GM18508 (cell line): ENCODE measurements around the gene MYO3B.

Experiments used
- ATAC-seq: cut with Tn5 transposase; IDR thresholded peaks from one replicate; pipeline ENCODE4 v1.9.1; 2021; ENCODE audit warnings: moderate number of reproducible peaks; ENCODE audit not compliant: insufficient read depth, unreplicated experiment

MYO3B gene

GRCh38 chr2:170488807-170489206, 310.9 kb downstream of the MYO3B start:
- no peak for ATAC-seq

DNA sequence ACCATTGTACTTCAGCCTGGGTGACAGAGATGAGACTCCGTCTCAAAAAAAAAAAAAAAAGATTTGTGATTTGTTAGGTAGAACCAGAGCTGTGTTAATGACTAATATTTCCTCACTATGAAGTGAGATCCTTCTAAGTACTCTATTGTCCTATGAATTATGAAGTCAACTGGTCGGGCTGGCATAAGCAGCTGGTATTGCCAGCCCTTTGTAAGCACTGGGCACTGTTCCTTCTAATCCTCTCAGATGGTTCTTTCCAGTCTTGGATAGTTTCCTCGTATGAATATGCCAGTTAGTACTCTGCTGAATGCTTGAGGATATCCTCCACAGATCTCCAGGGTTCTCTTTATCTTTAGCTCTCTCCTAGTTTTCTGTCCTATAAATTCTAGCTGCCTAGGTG, 314.1 kb downstream of the MYO3B start:
- ATAC-seq: no peak

DNA sequence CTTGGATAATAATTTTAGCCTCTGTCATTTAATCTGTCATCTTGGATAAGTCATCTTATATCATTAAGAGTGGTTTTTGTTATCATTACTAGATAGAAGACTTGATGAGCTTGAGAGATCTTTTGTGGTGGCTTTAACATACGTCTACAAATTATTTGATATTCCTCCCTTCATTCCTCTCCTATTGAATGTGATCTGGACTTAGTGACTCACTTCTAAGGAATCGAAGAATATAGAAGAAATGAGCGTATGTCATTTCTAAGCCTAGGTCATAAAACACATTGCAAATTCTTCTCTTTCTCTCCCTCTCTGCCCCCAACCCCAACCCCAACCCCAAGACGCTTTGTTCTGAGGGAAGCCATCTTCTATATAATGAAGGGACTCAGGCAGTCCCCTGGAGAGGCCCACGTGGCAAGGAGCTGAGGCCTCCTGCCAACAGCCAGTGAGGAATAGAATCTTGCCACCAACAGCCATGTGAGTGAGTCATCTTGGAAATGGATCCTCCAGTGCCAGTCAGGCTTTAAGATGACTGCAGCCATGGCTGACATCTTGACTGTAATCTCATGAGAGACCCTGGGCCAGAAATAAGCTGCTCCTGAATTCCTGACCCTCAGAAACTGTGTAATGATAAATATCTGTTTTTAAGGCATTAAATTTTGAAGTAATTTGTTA, 315.6 kb downstream of the MYO3B start:
- no peak for ATAC-seq

DNA sequence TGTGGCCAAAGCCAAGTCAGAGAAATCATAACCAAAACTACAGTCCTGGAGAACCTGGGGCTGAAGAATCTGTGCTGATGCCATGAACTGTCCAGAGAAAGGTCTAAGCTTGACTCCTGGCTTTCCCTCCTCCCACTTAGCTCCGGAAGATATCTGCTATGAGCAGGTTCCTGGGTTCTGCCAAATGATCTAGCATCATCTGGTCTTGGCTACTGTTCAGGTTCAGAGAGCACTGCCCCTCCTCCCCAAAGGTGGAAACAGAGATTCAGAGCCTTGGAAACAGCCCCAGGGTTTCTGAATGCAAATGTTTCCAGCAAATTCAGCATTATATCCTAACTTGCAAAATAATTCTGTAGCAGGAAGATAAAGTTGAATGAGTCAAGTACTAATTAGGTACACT, 317.9 kb downstream of the MYO3B start:
- no peak for ATAC-seq

- no peak for ATAC-seq
Observed at GRCh38 chr2:170498619-170499018, 320.7 kb downstream of the MYO3B start.

DNA sequence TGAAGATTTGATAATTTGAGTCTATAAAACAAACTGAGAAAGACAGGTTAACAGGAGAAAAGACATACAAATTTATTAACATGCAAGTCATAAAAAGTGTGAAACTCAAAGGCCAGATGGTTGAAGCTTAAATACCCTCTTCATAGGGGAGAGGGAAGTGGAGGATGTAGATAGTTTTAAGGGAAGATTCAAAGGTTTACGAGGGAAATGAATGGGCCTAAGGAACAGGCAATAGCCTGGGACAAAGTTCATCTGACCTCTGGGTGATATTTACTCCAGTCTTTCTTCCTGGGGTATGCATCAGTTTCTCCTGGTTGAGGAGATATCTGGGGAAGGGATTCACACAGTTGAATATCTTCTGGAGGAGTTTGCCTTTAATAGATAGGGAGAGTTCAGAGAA, 322.2 kb downstream of the MYO3B start:
- no peak for ATAC-seq

- no peak for ATAC-seq
Observed at GRCh38 chr2:170500770-170501169, 322.8 kb downstream of the MYO3B start.

DNA sequence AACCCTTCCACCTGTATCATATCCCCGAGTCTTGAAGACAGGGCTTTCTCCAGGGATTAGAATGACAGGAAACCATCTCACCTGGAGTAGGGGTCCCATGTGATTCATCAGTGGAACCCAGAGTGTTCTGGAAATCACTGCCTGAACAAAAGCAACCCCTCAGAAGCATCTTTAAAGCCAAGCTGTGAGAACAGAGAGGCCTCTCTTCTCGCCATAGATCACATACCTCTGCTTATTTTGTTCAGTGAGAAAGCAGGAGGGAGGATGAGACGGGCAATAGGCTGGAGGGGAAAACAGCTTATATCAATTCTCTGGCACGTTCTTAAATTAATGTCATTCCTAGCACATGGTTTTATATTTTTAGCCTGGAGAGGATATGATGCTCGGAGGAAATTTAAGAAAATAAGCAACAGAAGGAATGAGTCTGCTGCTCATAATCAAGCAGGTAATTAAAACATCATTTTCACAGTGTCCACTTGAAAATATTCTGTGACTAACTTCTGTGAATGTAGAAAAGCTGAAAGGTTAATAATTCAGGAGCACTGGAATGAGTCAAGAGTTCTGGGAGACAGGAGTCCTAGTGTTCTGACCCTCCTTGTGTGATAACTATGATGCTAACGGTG, 323.6 kb downstream of the MYO3B start:
- ATAC-seq: no peak

DNA sequence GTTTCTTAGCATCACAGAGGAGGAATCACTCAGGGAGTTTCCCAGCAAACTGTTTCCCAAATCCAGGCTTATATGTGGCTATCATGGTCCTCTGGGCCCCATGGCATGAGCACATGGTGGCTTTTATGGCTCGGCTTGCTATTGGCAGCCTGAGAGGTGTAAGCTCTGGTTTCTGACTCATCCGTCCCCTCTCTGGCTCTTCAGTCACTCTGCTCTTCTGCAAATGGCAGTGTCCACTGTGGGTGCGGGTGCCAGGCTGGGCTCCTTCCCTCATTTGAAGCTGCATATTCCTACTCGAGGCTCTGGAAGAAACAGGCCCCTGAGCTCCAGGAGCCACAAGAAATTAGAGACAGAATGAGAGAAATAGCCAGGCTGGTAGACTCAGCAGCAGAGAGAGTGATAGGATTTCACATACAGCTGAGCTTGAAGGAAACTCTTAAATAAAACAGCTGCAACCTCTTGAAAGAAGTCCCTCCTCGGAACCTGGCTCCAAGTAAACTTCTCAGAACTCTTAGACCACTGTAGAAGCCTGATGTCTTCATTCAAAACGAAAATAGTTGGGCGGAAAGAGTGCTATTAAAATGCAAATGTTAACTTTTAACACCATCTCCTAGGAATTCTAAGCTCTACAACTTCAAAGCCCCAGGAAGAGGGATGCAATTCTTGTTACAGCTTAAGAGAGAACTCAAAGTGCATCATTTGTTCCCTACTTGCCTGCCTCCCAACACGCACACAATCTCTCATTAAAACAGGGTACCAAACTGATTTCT, 324.6 kb downstream of the MYO3B start:
- ATAC-seq: no peak

DNA sequence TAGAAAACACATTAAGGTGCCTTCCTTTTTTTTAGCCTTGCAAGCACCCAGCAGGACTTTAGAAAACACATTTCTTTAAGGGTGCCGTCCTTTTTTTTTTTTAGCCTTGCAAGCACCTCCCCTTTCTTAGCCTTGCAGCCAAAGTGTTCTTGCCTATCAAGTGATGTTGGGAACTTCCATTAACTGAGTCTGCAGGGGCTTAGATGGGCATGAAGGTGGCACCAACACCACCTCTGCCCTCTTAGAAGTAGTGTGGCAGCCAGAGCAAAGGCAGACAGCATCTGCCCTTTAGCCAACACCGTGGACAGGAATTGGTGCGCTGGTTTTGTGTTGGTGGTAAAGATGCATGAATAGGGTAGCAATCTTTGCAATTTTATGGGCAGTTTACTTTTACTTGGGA, 325.6 kb downstream of the MYO3B start:
- no peak for ATAC-seq

DNA sequence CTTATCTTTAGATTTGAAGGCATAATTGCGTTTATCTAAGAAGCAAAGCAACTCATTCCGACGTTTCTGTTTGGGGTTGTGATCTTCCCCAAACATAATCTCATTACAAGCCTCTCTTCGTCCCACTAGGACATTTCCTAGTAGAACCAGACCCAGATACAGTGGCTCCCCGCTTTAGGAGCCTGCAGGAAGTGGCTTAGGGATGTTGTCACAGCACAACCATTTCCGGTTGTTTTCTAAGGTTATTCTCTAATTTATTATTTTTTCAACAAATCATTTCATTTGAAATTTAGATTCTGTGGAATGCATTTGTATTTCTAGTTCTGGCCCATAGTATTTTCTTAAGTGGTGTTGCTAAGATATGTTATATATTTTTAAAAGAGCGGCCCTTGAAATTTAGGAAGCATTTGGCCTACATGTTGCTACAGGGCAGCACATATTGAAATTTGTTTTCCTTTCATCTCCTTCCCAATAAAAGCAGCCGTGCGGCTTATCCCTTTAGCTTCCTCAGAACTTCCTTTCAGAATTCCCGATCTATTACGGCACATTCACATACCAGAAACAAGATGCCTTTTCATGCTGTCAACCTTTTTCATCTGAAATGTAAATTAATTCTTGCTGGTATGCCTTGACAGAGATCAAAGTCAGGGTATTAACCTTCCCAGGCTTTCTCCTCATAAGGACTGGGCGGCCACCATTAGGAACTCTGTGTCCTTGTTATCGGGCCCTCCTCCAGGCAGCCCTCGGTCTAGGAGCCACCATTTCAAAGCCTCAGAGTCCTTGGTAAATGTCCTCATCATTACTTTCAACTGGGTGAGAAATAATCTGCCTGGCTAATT, 326.2 kb downstream of the MYO3B start:
- ATAC-seq: no peak

GRCh38 chr2:170504810-170505145, 326.8 kb downstream of the MYO3B start:
- ATAC-seq: no peak

DNA sequence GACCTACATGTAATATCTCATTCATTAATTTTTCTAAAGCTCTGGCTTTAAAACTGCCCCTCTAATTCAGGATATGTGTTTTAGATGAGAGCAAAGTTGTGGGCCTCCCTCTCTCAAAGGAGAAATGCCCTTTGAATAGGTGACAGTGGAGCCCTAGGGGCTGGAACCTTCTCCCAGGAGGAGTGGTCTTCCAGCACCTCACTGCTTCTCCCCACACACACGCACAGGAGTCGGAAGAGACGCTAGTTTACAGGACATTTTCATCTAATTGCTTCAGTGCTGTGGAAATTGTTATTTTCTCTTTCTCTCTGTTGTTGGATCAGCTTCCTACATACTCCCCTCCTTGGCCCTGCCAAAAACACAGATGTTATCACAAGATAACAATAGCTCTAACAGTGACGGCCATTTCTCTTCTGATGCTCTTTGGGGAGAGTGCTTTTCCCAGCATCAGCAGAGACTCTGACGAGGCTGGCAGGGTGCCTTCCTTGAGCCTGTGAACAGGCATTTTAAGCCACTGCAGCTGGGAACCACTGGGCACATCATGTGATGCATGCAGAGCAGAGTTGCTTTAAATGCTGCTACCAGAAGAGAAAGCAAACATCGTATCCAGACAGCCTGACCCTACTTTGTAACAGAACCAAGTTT, 327.8 kb downstream of the MYO3B start:
- ATAC-seq: no peak

DNA sequence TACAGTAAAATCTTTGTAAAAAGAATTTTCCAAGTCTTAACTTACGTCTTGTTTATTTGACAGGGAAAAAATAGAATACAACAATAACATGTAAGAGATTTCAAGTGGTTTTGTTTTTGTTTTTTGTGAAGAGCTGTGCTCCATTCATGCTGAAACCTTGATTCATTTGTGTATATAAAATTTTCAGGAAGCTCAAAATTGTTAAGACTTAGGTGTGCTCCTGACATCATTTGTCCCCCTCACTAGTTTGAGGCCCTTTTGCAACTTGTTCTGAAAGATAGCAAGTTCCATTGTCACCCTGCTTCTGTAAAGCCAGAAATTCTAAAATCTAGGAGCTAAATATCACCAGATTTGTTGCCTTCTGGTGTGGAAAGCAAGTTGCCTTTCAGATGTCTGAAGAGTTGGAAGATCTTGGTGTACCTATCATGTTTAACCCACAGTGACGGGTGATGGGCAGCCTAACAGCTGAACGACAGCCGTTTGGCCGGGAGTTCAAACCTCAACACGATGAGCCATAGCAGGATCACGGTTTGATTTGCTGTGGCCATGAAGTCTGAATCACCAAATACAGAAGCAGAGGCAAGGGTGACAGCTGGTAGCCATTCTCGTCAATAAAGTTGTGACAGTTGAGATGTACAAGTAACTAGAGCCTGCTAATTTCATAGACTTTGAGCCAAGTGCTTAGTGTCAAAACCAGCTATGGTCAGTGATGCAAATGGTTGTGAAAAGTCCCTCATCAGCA, 331.7 kb downstream of the MYO3B start:
- no peak for ATAC-seq

DNA sequence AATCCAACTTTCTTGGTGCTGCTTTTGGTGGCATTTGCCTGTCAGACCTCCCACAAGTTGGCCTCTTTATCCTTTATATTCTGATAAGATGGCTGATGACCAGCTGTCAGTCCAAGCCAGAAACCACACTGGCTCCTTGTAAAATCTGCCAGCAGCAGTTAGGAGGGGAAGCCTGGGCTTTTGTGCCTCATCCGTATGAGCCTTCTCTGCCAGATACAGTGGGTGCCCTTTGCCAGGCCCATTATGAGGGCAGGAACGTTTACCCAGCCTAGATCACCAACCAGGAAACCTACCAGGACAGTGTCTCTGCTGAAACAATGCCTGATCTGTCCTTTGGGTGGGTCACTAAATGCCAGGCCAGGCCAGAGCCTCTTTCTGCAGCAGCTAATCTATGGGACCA, 334.3 kb downstream of the MYO3B start:
- ATAC-seq: no peak

- ATAC-seq: no peak
Observed at GRCh38 chr2:170514140-170514539, 336.2 kb downstream of the MYO3B start.

DNA sequence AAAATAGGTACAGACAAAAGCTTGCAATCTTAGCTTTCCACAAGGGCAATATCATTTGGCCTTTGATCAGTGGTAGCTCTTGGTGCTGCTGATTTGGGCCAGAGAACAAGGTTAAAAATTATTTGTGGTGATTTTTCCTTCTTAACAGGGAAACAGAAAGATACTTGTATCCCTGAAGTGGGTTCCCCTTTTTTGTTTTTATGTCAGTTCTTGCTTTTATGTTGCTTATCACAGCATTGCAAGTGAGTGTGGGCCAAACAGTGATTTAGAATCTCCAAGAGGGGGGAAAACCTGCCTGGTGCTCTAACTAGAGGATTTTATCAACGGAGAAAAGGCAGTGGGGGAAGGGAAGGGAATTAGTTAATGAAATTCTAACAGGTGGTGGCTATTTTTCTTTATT, 339.6 kb downstream of the MYO3B start:
- no peak for ATAC-seq

DNA sequence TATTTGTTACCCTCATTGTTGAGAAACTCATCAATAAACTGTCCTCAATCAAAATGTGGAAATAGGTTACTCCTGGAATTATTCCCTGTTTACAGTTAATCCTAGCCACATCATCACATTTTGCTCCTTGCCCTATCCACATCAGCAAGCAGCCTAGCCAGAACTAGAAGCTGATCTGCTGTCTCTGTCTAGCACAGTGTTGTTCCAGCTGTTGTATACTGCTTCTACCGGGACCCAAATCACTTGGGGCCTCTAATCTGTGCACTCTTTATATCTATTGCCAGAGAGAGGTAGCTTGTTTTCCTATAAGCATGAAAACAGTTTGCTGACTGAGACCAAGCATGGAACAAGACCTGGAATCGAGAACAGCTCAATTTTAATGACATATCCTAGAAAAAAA, 341.0 kb downstream of the MYO3B start:
- ATAC-seq: no peak

- no peak for ATAC-seq
Observed at GRCh38 chr2:170521299-170521698, 343.4 kb downstream of the MYO3B start.

DNA sequence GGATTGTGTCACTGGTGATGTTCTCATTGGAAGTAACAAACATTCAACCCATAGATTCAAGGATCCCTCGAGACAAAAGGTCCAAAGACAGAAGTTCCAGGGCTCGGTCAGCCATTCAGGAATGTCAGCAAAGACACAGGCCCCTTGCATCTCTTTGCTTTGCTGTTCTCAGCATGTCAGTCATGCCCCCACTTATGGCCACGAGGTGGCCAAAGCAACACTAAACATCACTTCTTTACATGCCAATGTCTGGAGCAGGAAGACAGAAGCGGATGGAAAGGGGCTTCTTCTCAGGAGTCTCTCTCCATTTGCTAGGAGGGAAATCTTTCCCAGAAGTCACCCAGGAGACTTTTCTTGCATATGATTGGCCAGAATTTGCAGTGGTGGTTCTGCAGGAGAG, 345.6 kb downstream of the MYO3B start:
- ATAC-seq: no peak
